K562 (cell line): ENCODE data around the gene ANKRD44. TPM values are rescaled to one million over a fixed set of nuclear protein-coding genes. Genes with fewer than 3 reads are reported as not detected.

ENCODE experiments used
- DMBX1 ChIP-seq: fragments of 250-450 bp; sonication (Bioruptor Pico); IDR thresholded peaks from 2 replicates; pipeline ENCODE4 v1.8.0; 2022; ENCODE audit warnings: inconsistent platforms, mild to moderate bottlenecking, moderate library complexity, borderline replicate concordance
- FIP1L1 ChIP-seq: fragments of 200-400 bp; formaldehyde crosslinking; IDR thresholded peaks from 2 replicates; pipeline ENCODE4 v1.6.1; 2018; ENCODE audit warnings: mild to moderate bottlenecking, low read depth, low read length; ENCODE audit not compliant: poor library complexity, severe bottlenecking
- PTBP1 ChIP-seq: fragments of 200-400 bp; formaldehyde crosslinking; IDR thresholded peaks from 2 replicates; pipeline ENCODE4 v1.6.1; 2017; ENCODE audit warnings: low read depth, low read length
- RAD21 ChIP-seq, 2 experiments: fragments of 250-450 bp in 1 of 2; fragments of 450-650 bp in 1 of 2; sonication (Bioruptor Pico) in 1 of 2; formaldehyde crosslinking in 1 of 2; IDR thresholded peaks in 1 of 2; conservative IDR thresholded peaks in 1 of 2; 2 replicates each; pipeline versions ENCODE4 v1.4.0 to v1.8.0; 2020 to 2022; ENCODE audit warnings: mild to moderate bottlenecking in 2 of 2, moderate library complexity in 1 of 2
- RBM15 ChIP-seq: fragments of 200-400 bp; formaldehyde crosslinking; IDR thresholded peaks from 2 replicates; pipeline ENCODE4 v1.6.1; 2018; ENCODE audit warnings: mild to moderate bottlenecking, low read length, moderate library complexity; ENCODE audit not compliant: insufficient read depth
- REST ChIP-seq, 2 experiments: fragments of 450-650 bp; formaldehyde crosslinking in 1 of 2; IDR thresholded peaks; 2 replicates each; pipeline versions ENCODE4 v1.4.0 to v1.6.1; 2014 to 2020; ENCODE audit warnings: mild to moderate bottlenecking in 2 of 2, borderline replicate concordance in 1 of 2, low read depth in 1 of 2
- RREB1 ChIP-seq: fragments of 250-450 bp; sonication (Bioruptor Pico); IDR thresholded peaks from 2 replicates; pipeline ENCODE4 v1.4.0; 2020
- SMARCA5 ChIP-seq: fragments of 450-650 bp; IDR thresholded peaks from 2 replicates; pipeline ENCODE4 v1.6.1; 2016
- TFAM ChIP-seq: fragments of 250-450 bp; sonication (Bioruptor Pico); conservative IDR thresholded peaks from 2 replicates; pipeline ENCODE4 v1.5.0; 2021; ENCODE audit warnings: mild to moderate bottlenecking, moderate library complexity
- ZNF79 ChIP-seq: fragments of 250-450 bp; sonication (Bioruptor Pico); IDR thresholded peaks from 2 replicates; pipeline ENCODE4 v1.4.0; 2020; ENCODE audit warnings: low read depth, mild to moderate bottlenecking, moderate library complexity
- polyA plus RNA-seq, 8 experiments: library from polyadenylated mRNA; depleted of rRNA in 4 of 8; stranded (reverse) in 5 of 8; unstranded in 3 of 8; fragments of >200 nt; fragmentation: Nextera tagmentation in 2 of 8; fragmentation: Illumina TruSeq in 1 of 8; extraction: Ambion mirVana in 2 of 8; extraction: Trizol in 1 of 8; gene quantifications; 2 replicates each; pipeline versions ENCODE4 v1.2.1 to v1.2.3, GENCODE V29; 2011 to 2014; ENCODE audit warnings: inconsistent platforms in 1 of 8, missing spikeins in 1 of 8
- total RNA-seq, 7 experiments: library from RNA; depleted of rRNA in 6 of 7; stranded (reverse); fragments of >200 nt in 6 of 7; fragmentation: Illumina TruSeq in 2 of 7; extraction: Trizol in 2 of 7; gene quantifications; 2 replicates each; pipeline versions ENCODE4 v1.2.1 to v1.2.3, GENCODE V29; 2011 to 2021; ENCODE audit warnings: low replicate concordance in 1 of 7

ANKRD44 gene
- total and polyA plus RNA-seq, 9 of the 15 experiments (the other 6 are each of a cell fraction or from before 2014, with no cell fraction given), result 0.03 to 0.64 (median 0.07) TPM; not detected in 3

GRCh38 chr2:197191177-197191939, 119.2 kb downstream of the ANKRD44 start (continued):
- TF ChIP-seq ZNF79 (CRISPR knock-in tag) (no peak), TFAM (CRISPR knock-in tag) (no peak), RBM15 (no peak), PTBP1 (no peak), RREB1 (CRISPR knock-in tag) (no peak), RAD21 (CRISPR knock-in tag; conservative IDR thresholded peaks at IDR 0.05 in 1 of 2, IDR thresholded peaks at IDR 0.05 in 1 of 2) (peak; percentile 69 to 76), REST (IDR thresholded peaks at IDR 0.05; ENCODE audit: borderline replicate concordance) (peak; percentile 48; the same call in 1 of the 2 replicates), REST (CRISPR knock-in tag; IDR thresholded peaks at IDR 0.05; ENCODE audit: low read depth) (no peak), DMBX1 (CRISPR knock-in tag) (no peak), FIP1L1 (no peak), SMARCA5 (no peak)
